ENCODE data around the gene DDX3X.
"Not testable (repeated sequence)": the region's sequence is repeated elsewhere in the genome, so short reads cannot be mapped to it uniquely, and the experiment has no call there.

DDX3X gene

DNA sequence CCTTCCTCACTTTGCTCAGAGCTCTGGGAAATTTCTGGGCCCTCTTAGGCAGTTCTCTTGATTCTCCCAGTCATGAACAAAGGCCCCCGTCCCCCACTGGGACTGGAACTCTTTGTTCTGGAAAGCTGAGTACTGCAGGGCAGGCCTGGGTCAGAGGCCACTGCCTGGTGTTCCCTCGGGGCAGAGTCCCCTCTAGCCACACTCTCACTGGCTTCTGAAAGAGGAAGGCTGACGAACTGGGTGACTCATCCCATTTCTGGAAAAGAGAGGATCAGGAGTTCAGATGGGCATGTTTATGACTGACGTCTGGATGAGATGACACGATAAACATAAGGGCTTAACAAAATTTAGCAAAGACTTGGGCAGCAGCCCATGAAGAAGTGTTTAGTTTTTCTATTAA, 47.7 kb downstream of the DDX3X start:
- TF ChIP-seq, protein P1, sequence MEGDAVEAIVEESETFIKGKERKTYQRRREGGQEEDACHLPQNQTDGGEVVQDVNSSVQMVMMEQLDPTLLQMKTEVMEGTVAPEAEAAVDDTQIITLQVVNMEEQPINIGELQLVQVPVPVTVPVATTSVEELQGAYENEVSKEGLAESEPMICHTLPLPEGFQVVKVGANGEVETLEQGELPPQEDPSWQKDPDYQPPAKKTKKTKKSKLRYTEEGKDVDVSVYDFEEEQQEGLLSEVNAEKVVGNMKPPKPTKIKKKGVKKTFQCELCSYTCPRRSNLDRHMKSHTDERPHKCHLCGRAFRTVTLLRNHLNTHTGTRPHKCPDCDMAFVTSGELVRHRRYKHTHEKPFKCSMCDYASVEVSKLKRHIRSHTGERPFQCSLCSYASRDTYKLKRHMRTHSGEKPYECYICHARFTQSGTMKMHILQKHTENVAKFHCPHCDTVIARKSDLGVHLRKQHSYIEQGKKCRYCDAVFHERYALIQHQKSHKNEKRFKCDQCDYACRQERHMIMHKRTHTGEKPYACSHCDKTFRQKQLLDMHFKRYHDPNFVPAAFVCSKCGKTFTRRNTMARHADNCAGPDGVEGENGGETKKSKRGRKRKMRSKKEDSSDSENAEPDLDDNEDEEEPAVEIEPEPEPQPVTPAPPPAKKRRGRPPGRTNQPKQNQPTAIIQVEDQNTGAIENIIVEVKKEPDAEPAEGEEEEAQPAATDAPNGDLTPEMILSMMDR (conservative IDR thresholded peaks at IDR 0.05; ENCODE audit: control insufficient read depth, insufficient read depth, low read depth, low read length) = no peak
- H3K4me3 ChIP-seq (ENCODE audit: control insufficient read depth, low read depth, low read length) = no peak overlapping the region
- DNase-seq (ENCODE audit: low read depth) = peak; percentile 97

DNA sequence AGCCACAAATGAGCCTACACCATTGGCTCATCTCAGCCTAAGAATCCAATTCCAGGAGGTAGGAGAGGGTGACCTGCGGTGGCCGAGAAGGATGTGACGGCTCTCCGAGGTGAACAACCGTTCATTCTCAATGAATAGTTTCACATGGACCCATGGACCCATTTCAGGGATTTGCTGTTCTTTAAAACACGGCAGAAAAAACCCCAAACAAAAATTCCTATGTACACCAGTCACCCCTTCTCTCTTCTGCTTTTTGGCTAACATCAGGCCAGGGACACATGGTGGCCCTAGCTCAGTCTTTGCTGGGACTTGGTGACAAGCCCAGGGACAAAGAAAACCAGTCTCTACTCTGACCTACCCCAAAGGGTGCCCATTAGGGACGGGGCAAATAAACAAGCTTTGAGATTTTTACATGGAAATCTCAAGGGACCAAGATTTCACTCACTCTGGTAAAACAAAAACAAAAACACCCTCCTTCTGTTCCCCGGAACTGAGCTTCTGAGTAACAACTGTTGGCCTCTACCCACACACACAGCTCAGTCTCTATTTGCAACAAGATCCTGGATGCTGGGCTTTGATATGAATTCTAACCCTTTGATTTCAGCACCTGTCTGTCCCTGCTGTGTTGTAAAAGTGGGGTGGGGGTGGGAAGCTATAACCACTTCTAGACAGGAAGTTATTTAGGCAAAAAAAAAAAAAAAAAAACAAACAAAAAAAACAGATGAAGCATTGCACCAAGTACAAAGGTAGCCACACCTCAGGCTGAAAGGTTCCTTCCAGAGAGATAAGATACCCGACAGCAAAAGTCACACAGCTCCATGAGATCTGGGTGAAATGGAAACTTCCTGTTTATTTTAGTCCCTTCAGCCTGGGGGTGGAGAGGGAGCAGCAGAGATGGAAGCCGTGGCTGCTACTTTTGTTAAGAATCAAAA, 49.0 kb downstream of the DDX3X start:
- peak; percentile 83 for DNase-seq (ENCODE audit: low read depth)
- TF ChIP-seq, protein P1 (conservative IDR thresholded peaks at IDR 0.05; ENCODE audit: control insufficient read depth, insufficient read depth, low read depth, low read length) = no peak
- no peak overlapping the region for H3K4me3 ChIP-seq (ENCODE audit: control insufficient read depth, low read depth, low read length)

DNA sequence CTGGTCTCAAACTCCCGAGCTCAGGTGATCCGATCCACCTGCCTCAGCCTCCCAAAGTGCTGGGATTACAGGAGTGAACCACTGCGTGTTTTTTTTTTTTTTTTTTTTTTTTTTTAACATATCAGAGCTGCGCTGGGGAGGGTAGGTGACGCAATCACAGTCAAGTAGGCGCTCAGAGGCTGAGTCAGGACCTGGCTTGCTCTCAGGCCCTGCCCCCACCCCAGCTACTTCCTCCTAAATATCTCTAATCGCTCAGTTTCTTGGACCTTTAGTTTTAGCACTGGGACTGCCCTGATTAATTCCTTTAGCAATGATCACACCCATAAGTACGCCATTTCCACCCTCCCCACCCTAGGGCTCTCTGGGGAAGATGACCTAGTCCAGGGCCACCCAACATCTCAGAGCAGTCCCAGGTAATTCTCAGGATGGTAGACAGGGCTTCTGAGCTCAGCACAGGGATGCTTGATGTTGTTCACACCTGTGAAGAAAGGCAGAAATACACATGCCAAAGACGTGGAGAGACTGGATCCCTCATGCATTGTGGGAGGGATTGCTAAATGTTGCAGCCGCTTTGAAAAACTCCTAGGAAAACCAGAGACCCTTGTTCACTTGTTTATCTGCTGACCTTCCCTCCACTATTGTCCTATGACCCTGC, 50.2 kb downstream of the DDX3X start:
- TF ChIP-seq, protein P1 (conservative IDR thresholded peaks at IDR 0.05; ENCODE audit: control insufficient read depth, insufficient read depth, low read depth, low read length) = no peak
- DNase-seq (ENCODE audit: low read depth) = peak; percentile 91

DNA sequence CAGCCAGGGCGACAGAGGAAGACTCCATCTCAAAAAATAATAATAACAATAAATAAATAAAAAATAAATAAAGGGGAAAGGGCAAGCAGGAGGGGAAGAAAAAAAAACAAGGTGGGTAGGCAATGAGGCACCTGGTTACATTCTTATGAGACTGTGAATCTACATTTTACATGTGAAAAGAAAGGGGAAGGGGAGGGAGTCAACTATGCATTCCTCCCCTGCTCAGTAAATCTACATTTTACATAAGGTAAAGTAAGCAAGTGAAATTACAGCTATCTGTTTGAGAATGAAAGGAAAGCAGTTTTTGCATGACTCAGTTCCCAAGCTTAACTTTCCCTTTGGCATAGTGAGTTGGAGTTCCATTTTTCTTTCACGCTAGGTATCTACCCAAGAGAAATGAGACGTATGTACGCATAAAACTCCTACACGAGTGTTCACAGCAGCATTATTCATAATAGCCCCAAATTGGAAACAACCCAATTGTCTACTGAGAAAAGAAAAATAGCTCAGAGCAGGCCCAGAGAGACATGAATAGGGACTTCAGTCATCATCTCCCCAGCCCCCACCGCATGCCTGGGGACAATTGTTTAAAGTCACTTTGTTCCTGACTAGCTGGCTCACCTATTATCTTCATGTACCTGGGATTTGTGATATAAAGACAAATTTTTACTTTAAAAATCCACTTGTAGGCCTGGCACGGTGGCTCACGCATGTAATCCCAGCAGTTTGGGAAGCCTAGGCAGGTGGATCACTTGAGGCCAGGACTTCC, 52.4 kb downstream of the DDX3X start:
- peak; percentile 56 for DNase-seq (ENCODE audit: low read depth)
- H3K4me3 ChIP-seq (ENCODE audit: control insufficient read depth, low read depth, low read length) = no peak overlapping the region
- TF ChIP-seq, protein P1 (conservative IDR thresholded peaks at IDR 0.05; ENCODE audit: control insufficient read depth, insufficient read depth, low read depth, low read length) = no peak

More for the DNA sequence above, 50.2 kb downstream of the DDX3X start:
- H3K4me3 ChIP-seq (ENCODE audit: control insufficient read depth, low read depth, low read length) = no peak overlapping the region

DNA sequence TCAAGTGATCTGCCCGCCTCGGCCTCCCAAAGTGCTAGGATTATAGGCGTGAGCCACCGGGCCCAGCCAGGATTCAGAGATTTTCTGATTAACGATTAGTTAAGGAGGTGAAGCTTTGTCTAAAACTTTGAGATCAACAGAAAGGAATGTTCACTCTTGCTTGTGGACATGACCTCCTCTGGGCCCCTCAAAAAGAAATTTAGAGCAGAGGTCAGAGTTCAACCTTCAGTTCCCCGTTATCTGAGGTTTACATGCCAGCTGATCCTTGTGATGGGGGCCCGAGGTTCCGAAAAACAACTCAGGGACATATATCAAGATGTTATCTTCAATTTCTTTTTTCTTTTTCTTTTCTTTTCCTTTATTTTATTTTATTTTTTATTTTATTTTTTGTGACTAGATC, 54.6 kb downstream of the DDX3X start:
- TF ChIP-seq, protein P1 (conservative IDR thresholded peaks at IDR 0.05; ENCODE audit: control insufficient read depth, insufficient read depth, low read depth, low read length) = no peak
- H3K4me3 ChIP-seq (ENCODE audit: control insufficient read depth, low read depth, low read length) = no peak overlapping the region
- no peak for DNase-seq (ENCODE audit: low read depth)

DNA sequence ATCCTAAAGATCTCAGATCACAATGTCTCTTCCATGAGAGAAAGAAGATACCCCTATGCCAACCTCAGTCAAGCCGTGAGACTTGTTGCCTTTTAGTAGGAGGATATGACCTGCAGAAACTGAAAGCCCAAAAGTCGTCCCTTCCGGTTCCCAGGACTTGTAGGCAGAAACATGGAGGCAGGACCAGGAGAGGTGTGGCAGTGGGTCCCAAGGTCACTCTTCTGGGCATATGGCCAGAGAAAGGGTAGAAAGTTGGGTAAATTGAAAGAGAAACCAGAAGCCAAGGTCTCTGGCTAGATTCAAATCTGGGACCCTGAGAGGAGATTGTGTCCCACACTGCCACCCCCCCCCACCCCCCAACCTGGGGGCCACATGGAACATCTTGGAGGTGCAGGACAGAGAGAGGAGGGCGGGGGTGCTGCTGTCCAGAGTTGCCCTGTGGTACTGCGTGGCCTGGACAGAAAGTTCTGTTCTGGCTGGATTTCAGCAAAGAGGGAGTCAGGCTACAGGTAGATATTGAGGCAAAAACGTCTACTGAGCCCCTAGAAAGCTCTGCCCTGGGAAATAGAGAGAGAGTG, 55.4 kb downstream of the DDX3X start:
- TF ChIP-seq, protein P1 (conservative IDR thresholded peaks at IDR 0.05; ENCODE audit: control insufficient read depth, insufficient read depth, low read depth, low read length) = no peak
- DNase-seq (ENCODE audit: low read depth) = no peak
- no peak overlapping the region for H3K4me3 ChIP-seq (ENCODE audit: control insufficient read depth, low read depth, low read length)

DNA sequence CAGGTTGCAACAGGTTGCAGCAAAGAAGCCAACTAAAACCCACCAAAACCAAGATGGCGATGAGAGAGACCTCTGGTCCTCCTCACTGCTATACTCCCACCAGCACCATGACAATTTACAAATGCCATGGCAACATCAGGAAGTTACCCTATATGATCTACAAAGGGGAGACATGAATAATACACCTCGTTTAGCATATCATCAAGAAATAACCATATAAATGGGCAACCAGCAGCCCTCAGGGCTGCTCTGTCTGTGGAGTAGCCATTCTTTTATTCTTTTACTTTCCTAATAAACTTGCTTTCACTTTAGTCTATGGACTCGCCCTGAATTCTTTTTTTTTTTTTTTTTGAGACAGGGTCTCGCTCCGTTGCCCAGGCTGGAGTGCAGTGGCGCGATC, 56.6 kb downstream of the DDX3X start:
- DNase-seq (ENCODE audit: low read depth) = not testable (repeated sequence)

More for the DNA sequence above, 56.6 kb downstream of the DDX3X start:
- H3K4me3 ChIP-seq (ENCODE audit: control insufficient read depth, low read depth, low read length) = not testable (repeated sequence)
